ENCODE data around the gene AP1B1.
"Not testable (repeated sequence)": the region's sequence is repeated elsewhere in the genome, so short reads cannot be mapped to it uniquely, and the experiment has no call there.

Gene AP1B1

GRCh38 chr22:29382580-29383302 lies 5.6 kb downstream of the AP1B1 start:
- no peak for DNase-seq (ENCODE audit: extremely low spot score)
- CTCF ChIA-PET = no interaction called here

GRCh38 chr22:29380856-29381255 lies 7.5 kb downstream of the AP1B1 start:
- CTCF ChIA-PET = no interaction called here
- POLR2A ChIA-PET = interaction anchor here (1.9 kb wide), 1 partner anchor 8 kb away, joined by 6 read pairs; the partner anchor contains the start of gene AP1B1
- TF ChIP-seq FOXK2 (IDR thresholded peaks at IDR 0.05) (no peak), SP1 (IDR thresholded peaks at IDR 0.05) (no peak), FOXM1 (IDR thresholded peaks at IDR 0.05; ENCODE audit: borderline replicate concordance) (no peak), HDGF (IDR thresholded peaks at IDR 0.05; ENCODE audit: borderline replicate concordance) (no peak), SUZ12 (IDR thresholded peaks at IDR 0.05) (no peak), ARNT (IDR thresholded peaks at IDR 0.05) (no peak)
- DNase-seq (ENCODE audit: extremely low spot score) = no peak

More at GRCh38 chr22:29382580-29383302, 5.6 kb downstream of the AP1B1 start:
- TF ChIP-seq HDGF (IDR thresholded peaks at IDR 0.05; ENCODE audit: borderline replicate concordance) (no peak), ELF4 (IDR thresholded peaks at IDR 0.05) (no peak), BHLHE40 (IDR thresholded peaks at IDR 0.05; ENCODE audit: borderline replicate concordance) (no peak), ZNF384 (IDR thresholded peaks at IDR 0.05) (no peak), NFRKB (IDR thresholded peaks at IDR 0.05) (no peak), FOXA1 (IDR thresholded peaks at IDR 0.05) (no peak), PKNOX1 (IDR thresholded peaks at IDR 0.05) (no peak), L3MBTL2 (conservative IDR thresholded peaks at IDR 0.05) (no peak), ARNT (IDR thresholded peaks at IDR 0.05) (no peak), CTBP1 (IDR thresholded peaks at IDR 0.05; ENCODE audit: borderline replicate concordance) (no peak), FOXK2 (IDR thresholded peaks at IDR 0.05) (no peak), LEF1 (IDR thresholded peaks at IDR 0.05; ENCODE audit: borderline replicate concordance) (no peak), SUZ12 (IDR thresholded peaks at IDR 0.05) (no peak)
- POLR2A ChIA-PET = no interaction called here

- POLR2A ChIA-PET = interaction anchor here (1.9 kb wide), 1 partner anchor 8 kb away, joined by 6 read pairs; the partner anchor contains the start of gene AP1B1
- CTCF ChIA-PET = no interaction called here
- TF ChIP-seq HDGF (IDR thresholded peaks at IDR 0.05; ENCODE audit: borderline replicate concordance) (no peak), L3MBTL2 (conservative IDR thresholded peaks at IDR 0.05) (no peak), ARNT (IDR thresholded peaks at IDR 0.05) (no peak), BHLHE40 (IDR thresholded peaks at IDR 0.05; ENCODE audit: borderline replicate concordance) (no peak), ZNF384 (IDR thresholded peaks at IDR 0.05) (no peak), TARDBP (IDR thresholded peaks at IDR 0.05) (no peak), PKNOX1 (IDR thresholded peaks at IDR 0.05) (no peak), ELF4 (IDR thresholded peaks at IDR 0.05) (no peak), SUZ12 (IDR thresholded peaks at IDR 0.05) (no peak)
- DNase-seq (ENCODE audit: extremely low spot score) = no peak
Measured at GRCh38 chr22:29380032-29380781, 8.2 kb downstream of the AP1B1 start.

GRCh38 chr22:29379258-29379657 lies 9.1 kb downstream of the AP1B1 start:
- TF ChIP-seq HDGF (IDR thresholded peaks at IDR 0.05; ENCODE audit: borderline replicate concordance) (no peak), ZNF384 (IDR thresholded peaks at IDR 0.05) (no peak), PKNOX1 (IDR thresholded peaks at IDR 0.05) (no peak), FOXK2 (IDR thresholded peaks at IDR 0.05) (no peak), FOXM1 (IDR thresholded peaks at IDR 0.05; ENCODE audit: borderline replicate concordance) (no peak), ELF4 (IDR thresholded peaks at IDR 0.05) (no peak), FOXA1 (IDR thresholded peaks at IDR 0.05) (no peak), LEF1 (IDR thresholded peaks at IDR 0.05; ENCODE audit: borderline replicate concordance) (no peak), TARDBP (IDR thresholded peaks at IDR 0.05) (no peak), BHLHE40 (IDR thresholded peaks at IDR 0.05; ENCODE audit: borderline replicate concordance) (no peak), CTBP1 (IDR thresholded peaks at IDR 0.05; ENCODE audit: borderline replicate concordance) (no peak), SP1 (IDR thresholded peaks at IDR 0.05) (no peak), SUZ12 (IDR thresholded peaks at IDR 0.05) (no peak), L3MBTL2 (conservative IDR thresholded peaks at IDR 0.05) (no peak), ARNT (IDR thresholded peaks at IDR 0.05) (no peak), NFRKB (IDR thresholded peaks at IDR 0.05) (no peak)
- ChIA-PET POLR2A (interaction anchor here (1.9 kb wide), 1 partner anchor 9 kb away, joined by 6 read pairs; the partner anchor contains the start of gene AP1B1), CTCF (no interaction called here)
- DNase-seq (ENCODE audit: extremely low spot score) = no peak

GRCh38 chr22:29377979-29378378 lies 10.4 kb downstream of the AP1B1 start:
- POLR2A ChIA-PET = interaction anchor here (0.6 kb wide), 1 partner anchor 11 kb away, joined by 3 read pairs; the partner anchor contains the start of gene AP1B1
- TF ChIP-seq ZNF384 (IDR thresholded peaks at IDR 0.05) = no peak
- TF ChIP-seq TARDBP (IDR thresholded peaks at IDR 0.05) = no peak
- TF ChIP-seq SP1 (IDR thresholded peaks at IDR 0.05) = no peak
- no peak for TF ChIP-seq BHLHE40 (IDR thresholded peaks at IDR 0.05; ENCODE audit: borderline replicate concordance)
- TF ChIP-seq ELF4 (IDR thresholded peaks at IDR 0.05) = no peak
- no peak for TF ChIP-seq NFRKB (IDR thresholded peaks at IDR 0.05)
- no peak for TF ChIP-seq FOXM1 (IDR thresholded peaks at IDR 0.05; ENCODE audit: borderline replicate concordance)
- no peak for TF ChIP-seq FOXK2 (IDR thresholded peaks at IDR 0.05)
- TF ChIP-seq ARNT (IDR thresholded peaks at IDR 0.05) = no peak
- no peak for TF ChIP-seq CTBP1 (IDR thresholded peaks at IDR 0.05; ENCODE audit: borderline replicate concordance)
- TF ChIP-seq LEF1 (IDR thresholded peaks at IDR 0.05; ENCODE audit: borderline replicate concordance) = no peak
- no peak for TF ChIP-seq PKNOX1 (IDR thresholded peaks at IDR 0.05)
- TF ChIP-seq FOXA1 (IDR thresholded peaks at IDR 0.05) = no peak
- no peak for TF ChIP-seq SUZ12 (IDR thresholded peaks at IDR 0.05)
- TF ChIP-seq HDGF (IDR thresholded peaks at IDR 0.05; ENCODE audit: borderline replicate concordance) = no peak
- CTCF ChIA-PET = no interaction called here
- no peak for DNase-seq (ENCODE audit: extremely low spot score)

GRCh38 chr22:29376705-29377104 lies 11.7 kb downstream of the AP1B1 start:
- POLR2A ChIA-PET = interaction anchor here (1.2 kb wide), 1 partner anchor 9 kb away, joined by 3 read pairs; no protein-coding TSS in a partner anchor
- DNase-seq (ENCODE audit: extremely low spot score); CTCF ChIA-PET: not testable (repeated sequence)

Data from HEK293T (cell line).